NT2/D1 (cell line): ENCODE data around the gene CTNNB1.

ENCODE experiments used
- YY1 ChIP-seq: IDR thresholded peaks from 2 replicates; pipeline ENCODE4 v1.6.1; 2011; ENCODE audit not compliant: insufficient read length, insufficient read depth
- ZNF274 ChIP-seq: IDR thresholded peaks from 2 replicates; pipeline ENCODE4 v1.6.1; 2011; ENCODE audit warnings: mild to moderate bottlenecking, low read depth, low read length

GRCh38 chr3:41250825-41251224 lies 51.5 kb downstream of the CTNNB1 start:
- TF ChIP-seq ZNF274 = no peak
- no peak for TF ChIP-seq YY1
